Muscle of back (tissue), 11 donors: ENCODE results near the gene BLM. TPM values are rescaled to one million over a fixed set of nuclear protein-coding genes. Genes with fewer than 3 reads are reported as not detected.
A peak's percentile ranks its signal among the peaks of the same experiment; 100 is the strongest.
"Not testable (repeated sequence)": the region's sequence is repeated elsewhere in the genome, so short reads cannot be mapped to it uniquely, and the experiment has no call there.

Experiments used
- DNase-seq, 3 donors: peaks; one replicate each; pipeline versions ENCODE4 v3.0.0 to v3.0.0-alpha.2; 2013
- polyA plus RNA-seq, 10 donors: library from polyadenylated mRNA; unstranded; fragments of 120-200 nt; gene quantifications; one replicate each; pipeline ENCODE4 v1.2.1, GENCODE V29; 2013; ENCODE audit not compliant: insufficient read length in 10 of 10

BLM gene
- polyA plus RNA-seq, 10 donors: 2.9 to 9.5 (median 5.6) TPM

DNA sequence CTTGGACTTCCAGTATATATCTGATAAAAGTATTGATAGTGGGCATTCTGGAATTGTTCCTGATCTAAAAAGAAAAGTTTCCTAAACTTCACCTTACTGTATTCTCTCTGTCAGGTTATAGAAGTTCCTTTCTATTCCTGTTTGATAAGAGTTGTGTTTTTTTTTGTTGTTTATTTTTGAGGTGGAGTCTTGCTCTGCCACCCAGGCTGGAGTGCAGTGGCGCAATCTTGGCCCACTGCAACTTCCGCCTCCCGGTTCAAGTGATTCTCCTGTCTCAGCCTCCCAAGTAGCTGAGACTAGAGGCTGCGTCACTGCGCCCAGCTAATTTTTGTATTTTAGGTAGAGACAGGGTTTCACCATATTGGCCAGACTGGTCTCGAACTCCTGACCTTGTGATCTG is 13.1 kb downstream of the BLM start:
- DNase-seq: no peak

DNA sequence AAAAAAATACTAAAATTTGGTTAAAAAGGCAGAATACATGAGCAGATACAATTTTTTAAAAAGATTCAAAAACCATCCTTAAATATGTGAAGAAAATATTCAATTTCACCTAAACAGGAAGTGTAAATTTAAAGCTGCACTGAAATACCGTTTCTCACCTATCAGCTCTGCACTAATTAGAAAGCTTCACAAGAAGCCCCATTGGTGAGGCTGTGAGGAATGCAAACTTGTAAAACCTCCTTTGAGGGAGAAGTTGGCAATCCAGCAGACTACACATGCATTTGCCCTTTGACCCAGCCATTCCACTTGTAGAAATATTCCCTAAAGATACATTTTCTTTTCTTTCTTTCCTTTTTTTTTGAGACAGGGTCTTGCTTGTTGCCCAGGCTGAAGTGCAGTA is 18.8 kb downstream of the BLM start:
- DNase-seq: no peak

DNA sequence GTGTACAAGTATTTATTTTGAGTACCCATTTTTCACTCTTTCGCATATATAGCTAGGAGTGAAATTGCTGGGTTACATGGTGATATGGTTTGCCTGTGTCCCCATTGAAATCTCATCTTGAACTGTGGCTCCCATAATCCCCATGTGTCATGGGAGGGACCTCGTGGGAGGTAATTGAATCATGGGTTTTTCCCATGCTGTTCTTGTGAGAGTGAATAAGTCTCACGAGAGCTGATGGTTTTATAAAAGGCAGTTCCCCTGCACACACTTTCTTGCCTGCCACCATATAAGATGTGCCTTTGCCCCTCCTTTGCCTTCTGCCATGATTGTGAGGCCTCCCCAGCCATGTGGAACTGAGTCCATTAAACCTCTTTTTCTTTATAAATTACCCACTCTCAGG is 23.4 kb downstream of the BLM start:
- not testable (repeated sequence) for DNase-seq

DNA sequence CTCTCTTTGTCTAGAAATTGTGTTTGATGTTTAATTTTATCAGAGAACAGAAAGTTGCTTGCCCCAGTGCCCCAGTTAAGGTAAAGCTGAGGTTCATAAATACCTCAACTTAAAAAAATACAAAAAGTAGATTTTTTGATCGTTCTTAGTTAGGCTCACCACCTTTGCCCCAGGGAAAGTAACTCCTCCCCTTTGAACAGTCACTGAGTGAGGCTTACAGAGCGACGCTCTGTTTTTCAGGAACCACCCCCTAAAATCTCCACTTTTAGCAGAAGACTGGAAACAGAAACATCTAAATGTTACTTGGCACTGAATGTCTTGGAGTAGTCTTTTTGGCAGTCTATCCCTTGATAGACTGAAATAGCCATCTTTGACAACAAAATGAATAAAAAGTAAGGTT is 24.9 kb downstream of the BLM start:
- DNase-seq: no peak

DNA sequence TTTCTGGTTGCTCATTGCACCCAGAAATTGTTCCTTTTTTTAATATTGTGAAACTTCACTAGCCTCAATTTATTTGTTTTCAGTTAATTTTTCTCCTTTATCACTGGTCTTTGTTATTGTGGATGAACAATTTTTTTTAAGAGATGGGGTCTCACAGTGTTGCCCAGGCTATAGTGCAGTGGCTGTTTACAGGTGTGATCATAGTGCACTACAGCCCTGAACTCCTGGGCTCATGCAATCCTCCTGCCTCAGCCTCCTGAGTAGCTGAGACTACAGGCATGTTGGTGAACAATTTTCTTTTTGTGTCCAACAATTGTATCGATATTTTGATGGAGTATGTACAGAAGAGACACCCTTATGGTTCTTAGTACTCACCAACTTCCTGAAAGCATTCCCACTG is 26.3 kb downstream of the BLM start:
- DNase-seq: no peak

DNA sequence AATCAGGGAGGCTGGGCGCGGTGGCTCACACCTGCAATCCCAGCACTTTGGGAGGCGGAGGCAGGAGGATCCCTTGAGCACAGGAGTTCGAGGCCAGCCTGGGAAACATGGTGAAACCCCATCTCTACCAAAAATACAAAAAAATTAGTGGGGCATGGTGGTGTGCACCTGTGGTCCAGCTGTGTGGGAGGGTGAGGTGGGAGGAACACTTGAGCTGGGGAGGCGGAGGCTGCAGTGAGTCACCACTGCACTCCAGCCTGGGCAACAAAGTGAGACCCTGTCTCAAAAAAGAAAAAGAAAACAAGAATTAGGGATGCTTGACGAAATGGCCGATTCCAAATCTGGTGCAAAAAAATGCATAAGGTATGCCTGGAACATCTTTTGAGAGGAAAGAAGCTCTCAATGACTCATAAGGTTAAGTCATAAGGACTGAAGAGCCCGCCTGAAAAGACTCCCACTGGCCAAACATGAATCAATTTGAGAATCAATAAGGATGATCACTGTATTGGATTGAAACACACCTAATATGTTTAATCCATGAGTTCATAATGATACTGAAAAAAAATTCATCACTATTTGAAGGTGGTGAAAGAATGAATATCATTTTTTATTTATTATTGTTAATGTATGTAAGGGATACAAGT is 27.7 kb downstream of the BLM start:
- DNase-seq: no peak

DNA sequence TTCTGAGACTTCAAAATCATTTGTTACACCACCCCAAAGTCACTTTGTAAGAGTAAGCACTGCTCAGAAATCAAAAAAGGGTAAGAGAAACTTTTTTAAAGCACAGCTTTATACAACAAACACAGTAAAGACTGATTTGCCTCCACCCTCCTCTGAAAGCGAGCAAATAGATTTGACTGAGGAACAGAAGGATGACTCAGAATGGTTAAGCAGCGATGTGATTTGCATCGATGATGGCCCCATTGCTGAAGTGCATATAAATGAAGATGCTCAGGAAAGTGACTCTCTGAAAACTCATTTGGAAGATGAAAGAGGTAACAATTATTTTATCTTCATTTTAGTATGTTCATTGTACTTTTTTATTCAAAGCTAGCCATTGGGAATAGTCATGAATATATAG is 32.6 kb downstream of the BLM start:
- no peak for DNase-seq

DNA sequence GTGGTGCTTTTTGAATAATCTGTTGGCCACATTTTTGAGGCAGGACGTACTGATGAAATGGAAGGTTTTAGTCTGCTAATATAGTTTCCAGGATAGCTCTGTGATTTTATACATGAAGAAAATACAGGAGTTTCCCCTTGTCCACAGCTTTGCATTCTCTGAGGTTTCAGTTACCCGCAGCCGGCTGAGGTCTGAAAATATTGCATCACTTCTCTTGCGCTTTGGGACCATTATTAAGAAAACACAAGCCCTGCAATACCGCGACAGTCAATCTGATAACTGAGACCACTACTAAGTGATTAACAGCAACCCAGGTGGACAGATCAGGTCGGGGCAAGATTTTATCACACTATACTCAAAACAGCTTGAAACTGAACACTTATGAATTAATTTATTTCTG is 33.0 kb downstream of the BLM start:
- no peak for DNase-seq

DNA sequence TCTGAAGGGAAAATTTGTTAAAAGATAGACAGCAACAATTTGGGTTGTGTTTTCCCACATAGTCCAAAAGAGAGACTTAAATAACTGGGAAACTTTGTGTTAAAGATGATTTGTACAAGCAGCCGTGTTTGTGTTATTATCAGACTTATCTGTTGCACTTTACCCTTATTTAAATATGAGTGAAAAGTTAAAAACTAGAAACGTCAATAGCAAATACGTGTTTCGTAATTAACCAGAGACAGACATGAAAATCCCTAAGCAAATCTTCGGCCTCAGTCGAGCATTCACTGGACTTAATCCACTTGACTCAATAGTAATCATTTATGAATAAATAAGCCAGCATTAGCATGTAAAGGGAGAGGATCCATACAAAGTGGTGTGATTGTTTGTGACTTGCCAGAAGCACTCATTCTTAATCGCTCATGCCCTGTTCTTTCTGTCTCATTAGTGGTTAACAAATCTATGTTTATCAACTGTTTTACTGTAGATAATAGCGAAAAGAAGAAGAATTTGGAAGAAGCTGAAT is 34.2 kb downstream of the BLM start:
- no peak for DNase-seq

DNA sequence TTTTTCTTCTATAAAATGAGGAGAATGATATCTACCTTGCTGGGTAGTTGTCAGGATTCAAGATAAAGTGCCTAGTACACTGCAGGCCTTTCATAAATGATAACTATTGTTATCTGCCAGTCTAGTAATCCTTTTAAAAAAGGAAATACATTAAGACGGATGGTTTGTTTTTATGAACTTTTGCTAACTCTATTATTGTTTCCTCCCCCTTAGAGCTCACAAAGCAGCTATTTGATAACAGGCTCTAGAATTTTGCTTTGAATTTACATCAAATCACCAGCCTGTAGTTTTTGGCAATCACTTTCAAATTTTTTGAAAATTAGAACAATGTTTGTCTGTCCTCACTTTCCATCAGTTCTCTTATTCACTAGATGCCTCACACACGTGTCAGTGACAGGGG is 39.8 kb downstream of the BLM start:
- DNase-seq: no peak

DNA sequence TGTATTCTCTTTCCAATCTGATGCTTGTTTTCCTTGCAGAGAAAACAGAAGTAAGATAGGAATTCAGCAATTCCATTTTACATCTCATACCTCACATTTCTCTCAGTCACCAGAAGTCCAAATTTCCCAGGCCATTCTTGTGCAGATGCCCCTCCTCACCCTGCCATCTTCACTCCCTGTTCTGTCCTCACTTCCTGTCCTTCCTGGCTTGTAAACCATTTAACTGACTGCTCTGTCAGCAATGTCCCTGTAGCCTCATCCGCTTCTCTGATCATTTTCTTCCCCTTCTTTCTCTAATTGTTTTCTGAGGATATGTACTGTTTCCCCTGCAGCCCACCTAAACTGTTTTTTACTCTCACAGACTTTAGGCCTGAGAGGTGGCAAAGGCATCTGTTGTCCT is 40.3 kb downstream of the BLM start:
- no peak for DNase-seq

DNA sequence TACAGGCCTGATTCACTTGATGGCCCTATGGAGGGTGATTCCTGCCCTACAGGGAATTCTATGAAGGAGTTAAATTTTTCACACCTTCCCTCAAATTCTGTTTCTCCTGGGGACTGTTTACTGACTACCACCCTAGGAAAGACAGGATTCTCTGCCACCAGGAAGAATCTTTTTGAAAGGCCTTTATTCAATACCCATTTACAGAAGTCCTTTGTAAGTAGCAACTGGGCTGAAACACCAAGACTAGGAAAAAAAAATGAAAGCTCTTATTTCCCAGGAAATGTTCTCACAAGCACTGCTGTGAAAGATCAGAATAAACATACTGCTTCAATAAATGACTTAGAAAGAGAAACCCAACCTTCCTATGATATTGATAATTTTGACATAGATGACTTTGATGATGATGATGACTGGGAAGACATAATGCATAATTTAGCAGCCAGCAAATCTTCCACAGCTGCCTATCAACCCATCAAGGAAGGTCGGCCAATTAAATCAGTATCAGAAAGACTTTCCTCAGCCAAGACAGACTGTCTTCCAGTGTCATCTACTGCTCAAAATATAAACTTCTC is 43.6 kb downstream of the BLM start:
- no peak for DNase-seq

DNA sequence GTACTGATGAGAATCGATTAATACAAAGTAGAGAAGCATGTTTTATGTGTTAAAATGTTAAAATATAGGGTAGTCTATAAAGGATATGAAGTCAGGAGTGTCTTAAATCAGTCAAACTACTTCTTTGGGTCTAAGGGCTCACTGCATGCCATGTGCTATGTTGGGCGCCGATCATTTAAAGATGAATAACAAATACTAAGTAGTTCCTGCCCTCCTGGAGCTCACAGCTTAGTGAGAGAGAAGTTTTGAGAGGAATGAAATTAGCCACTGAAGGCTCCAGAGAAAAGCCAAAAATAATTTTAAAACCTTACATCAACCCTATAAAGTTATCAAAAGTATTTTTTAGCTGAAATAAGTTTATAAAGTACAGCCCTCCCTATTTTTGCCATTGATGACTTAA is 44.5 kb downstream of the BLM start:
- DNase-seq: no peak

DNA sequence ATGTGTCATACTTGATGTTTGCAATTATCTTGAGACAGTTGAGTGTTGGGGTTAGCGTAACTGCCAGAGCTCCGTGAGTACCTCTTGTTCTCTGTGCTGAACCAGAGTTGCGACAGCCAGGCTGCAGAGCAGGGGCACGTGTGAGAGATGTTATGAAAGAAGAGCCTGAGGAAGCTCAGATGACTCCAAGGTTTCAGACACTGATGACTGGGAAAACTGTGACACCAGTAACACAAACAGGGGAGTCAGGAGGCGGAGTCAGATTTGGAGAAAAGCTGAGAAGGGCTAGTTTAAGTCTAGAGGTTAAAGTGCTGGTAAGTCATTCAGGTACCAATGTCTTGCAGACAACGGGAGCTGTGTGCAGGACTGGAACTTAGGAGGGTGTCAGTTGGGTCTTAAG is 45.0 kb downstream of the BLM start:
- peak in 1 of 3 donors; percentile 19 for DNase-seq

DNA sequence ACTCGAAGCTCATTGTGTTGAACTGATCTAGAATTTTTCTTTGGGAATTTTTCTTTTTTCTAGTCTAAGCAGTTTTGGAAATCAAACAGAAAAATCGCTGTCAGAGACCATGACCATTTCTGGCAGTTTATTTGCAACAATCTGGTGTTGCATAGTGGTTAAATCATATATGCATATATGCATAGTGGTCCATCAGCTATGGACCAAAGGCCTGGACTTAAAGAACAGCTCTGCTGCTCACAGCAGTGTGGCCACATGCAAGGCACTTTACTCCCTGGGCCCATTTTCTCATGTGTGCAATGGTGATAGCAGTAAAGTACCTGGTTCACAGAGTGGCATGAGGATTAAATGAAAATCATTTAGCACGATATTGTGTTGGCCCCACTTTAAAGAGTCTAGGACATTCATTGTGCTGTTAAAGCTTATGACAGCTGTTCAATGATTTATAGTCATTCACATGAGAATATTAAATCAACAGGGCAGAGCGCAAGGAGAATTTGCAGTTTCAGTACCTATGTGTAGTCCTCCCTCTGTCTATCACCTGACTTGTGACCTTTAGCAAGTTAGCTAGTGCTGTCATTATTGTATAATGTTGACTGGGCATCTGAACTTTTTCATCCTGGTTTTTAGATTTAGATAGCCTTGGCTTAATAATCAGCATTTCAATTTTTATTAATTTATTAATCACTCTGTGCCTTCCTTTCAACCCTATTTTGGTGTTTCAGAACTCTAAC is 46.4 kb downstream of the BLM start:
- no peak for DNase-seq

DNA sequence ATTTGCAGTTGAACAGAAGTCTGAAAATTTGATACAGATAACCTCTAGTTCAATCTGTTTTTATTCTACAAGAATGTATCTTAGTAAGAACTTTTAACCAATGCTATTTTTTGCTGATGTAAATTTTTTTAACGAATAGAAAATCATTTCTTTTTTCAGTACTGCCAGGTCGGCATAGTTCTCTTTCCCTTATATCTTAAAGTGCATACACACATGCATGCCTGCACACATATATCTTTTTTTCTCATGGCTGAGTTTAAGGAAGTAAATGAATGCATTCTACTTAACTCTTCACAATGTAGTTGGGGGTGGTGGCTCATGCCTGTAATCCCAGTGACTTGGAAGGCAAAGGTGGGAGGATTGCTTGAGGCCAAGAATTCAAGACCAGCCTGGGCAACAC is 48.4 kb downstream of the BLM start:
- no peak for DNase-seq

DNA sequence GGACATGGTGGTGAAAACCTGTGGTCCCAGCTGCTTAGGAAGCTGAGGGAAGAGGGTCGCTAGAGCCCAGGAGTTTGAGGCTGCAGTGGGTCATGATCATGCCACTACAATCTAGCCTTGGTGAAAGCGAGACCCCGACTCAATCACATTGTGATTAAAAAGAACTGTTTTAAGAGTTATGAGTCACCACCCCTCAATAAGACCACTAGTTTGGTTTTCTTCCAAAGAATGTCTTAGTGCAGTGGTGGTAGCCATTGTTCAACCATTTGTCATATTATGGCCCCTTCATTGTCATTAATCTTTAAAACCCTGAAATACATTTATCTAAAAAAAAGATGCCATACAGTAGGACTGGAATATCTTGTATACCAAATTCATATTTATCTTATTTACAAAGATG is 48.8 kb downstream of the BLM start:
- DNase-seq: no peak

DNA sequence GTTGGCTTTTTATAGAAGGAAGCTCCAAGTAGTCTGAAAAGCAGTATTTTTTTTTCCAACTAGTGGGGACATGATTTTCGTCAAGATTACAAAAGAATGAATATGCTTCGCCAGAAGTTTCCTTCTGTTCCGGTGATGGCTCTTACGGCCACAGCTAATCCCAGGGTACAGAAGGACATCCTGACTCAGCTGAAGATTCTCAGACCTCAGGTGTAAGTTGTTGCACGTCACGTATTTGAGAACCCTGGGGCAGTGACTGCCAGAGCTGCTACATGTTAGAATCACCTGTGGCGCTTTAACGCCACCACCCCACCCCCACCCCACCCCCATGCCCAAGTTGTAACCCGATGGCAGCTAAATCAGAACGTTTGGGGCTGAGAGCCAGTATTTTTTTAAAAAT is 52.2 kb downstream of the BLM start:
- DNase-seq: no peak

DNA sequence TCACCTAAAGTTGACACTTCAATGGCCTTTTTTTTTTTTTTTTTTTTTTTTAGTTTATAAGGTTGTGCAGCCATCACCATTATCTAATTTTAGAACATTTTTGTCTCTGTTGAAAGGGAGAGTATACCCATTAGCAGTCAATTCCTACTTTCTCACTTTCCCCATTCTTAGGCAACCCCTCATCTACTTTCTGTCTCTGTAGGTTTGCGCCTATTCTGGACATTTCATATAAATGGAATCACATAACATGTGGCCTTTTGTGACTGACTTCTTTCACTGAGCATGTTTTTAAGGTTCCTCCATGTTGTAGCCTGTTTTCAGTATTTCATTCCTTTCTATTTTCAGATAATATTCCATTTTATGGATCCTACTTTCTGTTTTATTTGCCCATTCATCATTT is 56.3 kb downstream of the BLM start:
- no peak for DNase-seq

DNA sequence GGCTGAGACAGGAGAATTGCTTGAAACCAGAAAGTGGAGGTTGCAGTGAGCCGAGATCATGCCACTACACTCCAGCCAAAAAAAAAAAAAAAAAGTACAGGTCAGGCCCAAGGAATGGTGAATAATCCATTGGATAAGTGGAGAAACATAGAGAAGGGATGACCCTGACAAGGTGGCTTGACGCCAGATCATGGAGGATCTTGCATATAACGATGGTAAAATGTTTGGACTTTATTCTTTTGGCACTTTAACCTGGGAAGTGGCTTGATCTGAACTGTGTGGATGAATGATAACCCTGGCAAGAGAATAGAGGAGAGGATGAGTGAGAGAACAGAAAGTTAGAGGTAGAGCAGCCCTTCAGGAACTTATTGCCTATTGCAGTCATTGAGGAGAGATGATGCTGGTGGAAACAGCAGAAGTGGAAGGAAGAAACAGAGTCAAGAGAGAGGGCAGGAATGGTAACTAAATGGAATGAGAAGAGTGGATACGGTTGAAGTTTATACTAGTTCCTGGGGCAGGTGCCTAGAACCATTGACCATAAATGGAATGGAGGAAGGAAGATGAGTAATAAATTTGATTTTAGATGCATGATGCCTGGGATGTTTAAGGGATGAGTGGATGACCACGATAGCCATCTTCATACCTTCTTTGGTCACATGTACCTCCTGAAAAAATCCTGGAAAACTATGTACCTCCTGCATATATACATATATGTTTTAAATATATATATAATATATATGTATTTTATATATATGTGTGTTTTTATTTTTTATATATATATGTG is 57.8 kb downstream of the BLM start:
- peak in 1 of 3 donors; percentile 33 for DNase-seq

DNA sequence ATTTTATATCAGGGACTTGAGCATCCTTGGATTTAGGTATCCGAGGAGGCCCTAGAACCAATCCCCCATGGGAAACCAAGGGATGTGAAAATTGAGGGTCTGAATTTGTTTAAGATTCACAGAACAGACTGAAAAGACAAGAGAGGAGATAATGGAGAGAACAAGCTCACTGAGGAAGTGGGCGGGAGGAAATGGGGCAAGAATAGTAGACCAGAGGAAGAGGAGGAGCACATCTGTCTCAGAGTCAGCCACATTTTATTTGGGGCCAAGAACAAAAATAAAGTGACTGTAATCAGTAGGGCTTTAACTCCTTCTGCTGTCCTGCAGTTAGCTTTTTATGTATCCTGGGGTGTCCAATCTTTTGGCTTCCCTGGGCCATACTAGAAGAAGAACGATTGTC is 63.8 kb downstream of the BLM start:
- no peak for DNase-seq

DNA sequence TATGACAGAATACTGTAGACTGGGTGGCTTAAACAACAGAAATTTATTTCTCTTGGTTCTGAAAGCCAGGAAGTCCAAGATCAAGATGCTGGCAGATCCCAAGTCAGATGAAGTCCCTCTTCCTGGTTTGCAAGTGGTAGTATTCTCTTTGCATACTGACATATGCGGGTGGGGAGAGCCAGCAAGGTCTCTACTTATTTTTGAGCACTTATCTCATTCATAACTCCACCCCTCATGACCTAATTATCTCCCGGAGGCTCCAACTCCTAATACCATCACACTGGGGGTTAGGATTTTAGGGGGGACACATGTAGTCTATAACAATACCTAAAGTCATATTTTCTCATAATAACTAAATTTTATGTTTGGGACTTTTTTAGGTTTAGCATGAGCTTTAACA is 65.3 kb downstream of the BLM start:
- DNase-seq: no peak

DNA sequence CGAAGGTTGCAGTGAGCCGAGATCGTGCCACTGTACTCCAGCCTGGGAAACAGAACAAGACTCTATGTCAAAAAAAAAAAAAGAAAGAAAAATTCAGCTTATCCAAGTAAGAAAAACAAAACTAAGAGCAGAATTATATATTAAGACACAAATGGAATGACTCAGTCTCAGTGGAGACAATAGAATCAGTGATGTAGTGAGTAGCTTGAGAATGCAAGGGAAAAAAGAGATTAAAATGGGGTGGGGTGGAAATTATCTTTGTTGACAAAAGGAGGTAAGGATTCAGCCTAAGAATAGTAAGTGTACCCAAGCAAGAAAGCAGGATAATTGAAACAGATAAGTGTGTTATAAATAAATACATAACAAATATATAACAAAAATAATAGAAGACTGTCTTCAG is 70.7 kb downstream of the BLM start:
- no peak for DNase-seq
